ENCODE measurements around the gene DGLUCY. TPM values are rescaled to one million over a fixed set of nuclear protein-coding genes. Genes with fewer than 3 reads are reported as not detected.
A peak's percentile ranks its signal among the peaks of the same experiment; 100 is the strongest.
"Not testable (repeated sequence)": the region's sequence is repeated elsewhere in the genome, so short reads cannot be mapped to it uniquely, and the experiment has no call there.

DGLUCY gene
- polyA plus RNA-seq, 1 donor: 78.4 TPM

GRCh38 chr14:91149462-91149861, 35.6 kb downstream of the DGLUCY start:
- H3K4me3 ChIP-seq (ENCODE audit: low read length): no peak overlapping the region
- peaks cover 4% of the 10 kb centered on the region for H3K4me1 ChIP-seq (ENCODE audit: control insufficient read depth, insufficient read depth, low read length)
- no CpG with 5 or more reads among the region's 6 CpGs for WGBS (ENCODE audit: insufficient coverage, low lambda C conversion rate)
- H3K27me3 ChIP-seq (ENCODE audit: control insufficient read depth, insufficient read depth, low read length): no peaks in the 10 kb centered on the region
- H3K9me3 ChIP-seq (ENCODE audit: control insufficient read depth, low read depth, low read length): no peaks in the 10 kb centered on the region
- peak in 1 of 2 donors; percentile 42 for DNase-seq
- no peak overlapping the region for H3K27ac ChIP-seq (ENCODE audit: low read length)
- H3K36me3 ChIP-seq (ENCODE audit: control insufficient read depth, insufficient read depth, low read length): peaks cover 37% of the 10 kb centered on the region

GRCh38 chr14:91152499-91152898, 38.6 kb downstream of the DGLUCY start:
- Histone ChIP-seq H3K9me3 (ENCODE audit: control insufficient read depth, low read depth, low read length) (no peaks in the 10 kb centered on the region), H3K36me3 (ENCODE audit: control insufficient read depth, insufficient read depth, low read length) (peaks cover 11% of the 10 kb centered on the region), H3K4me1 (ENCODE audit: control insufficient read depth, insufficient read depth, low read length) (peaks cover 28% of the 10 kb centered on the region), H3K27me3 (ENCODE audit: control insufficient read depth, insufficient read depth, low read length) (no peaks in the 10 kb centered on the region), H3K27ac (ENCODE audit: low read length) (no peak overlapping the region), H3K4me3 (ENCODE audit: low read length) (no peak overlapping the region)
- WGBS (ENCODE audit: insufficient coverage, low lambda C conversion rate): no CpG with 5 or more reads among the region's 2 CpGs
- DNase-seq: no peak

GRCh38 chr14:91153360-91153759, 39.5 kb downstream of the DGLUCY start:
- Histone ChIP-seq H3K27me3 (ENCODE audit: control insufficient read depth, insufficient read depth, low read length) (no peaks in the 10 kb centered on the region), H3K27ac (ENCODE audit: low read length) (no peak overlapping the region), H3K4me3 (ENCODE audit: low read length) (no peak overlapping the region), H3K9me3 (ENCODE audit: control insufficient read depth, low read depth, low read length) (no peaks in the 10 kb centered on the region), H3K4me1 (ENCODE audit: control insufficient read depth, insufficient read depth, low read length) (peaks cover 36% of the 10 kb centered on the region), H3K36me3 (ENCODE audit: control insufficient read depth, insufficient read depth, low read length) (peaks cover 15% of the 10 kb centered on the region)
- no CpG with 5 or more reads among the region's 9 CpGs for WGBS (ENCODE audit: insufficient coverage, low lambda C conversion rate)
- peak in 1 of 2 donors; percentile 16 for DNase-seq

- H3K27me3 ChIP-seq (ENCODE audit: control insufficient read depth, insufficient read depth, low read length): no peaks in the 10 kb centered on the region
- peaks cover 36% of the 10 kb centered on the region for H3K4me1 ChIP-seq (ENCODE audit: control insufficient read depth, insufficient read depth, low read length)
- H3K27ac ChIP-seq (ENCODE audit: low read length): peak overlapping the region; percentile 80
- no peak overlapping the region for H3K4me3 ChIP-seq (ENCODE audit: low read length)
- H3K9me3 ChIP-seq (ENCODE audit: control insufficient read depth, low read depth, low read length): no peaks in the 10 kb centered on the region
- no CpG with 5 or more reads among the region's 16 CpGs for WGBS (ENCODE audit: insufficient coverage, low lambda C conversion rate)
- peaks cover 28% of the 10 kb centered on the region for H3K36me3 ChIP-seq (ENCODE audit: control insufficient read depth, insufficient read depth, low read length)
- DNase-seq: peak; percentile 78 to 92
Measured at GRCh38 chr14:91154851-91155625, 41.2 kb downstream of the DGLUCY start.

GRCh38 chr14:91155626-91156089, 41.8 kb downstream of the DGLUCY start:
- Histone ChIP-seq H3K36me3 (ENCODE audit: control insufficient read depth, insufficient read depth, low read length) (peaks cover 34% of the 10 kb centered on the region), H3K9me3 (ENCODE audit: control insufficient read depth, low read depth, low read length) (no peaks in the 10 kb centered on the region), H3K4me1 (ENCODE audit: control insufficient read depth, insufficient read depth, low read length) (peaks cover 36% of the 10 kb centered on the region), H3K27me3 (ENCODE audit: control insufficient read depth, insufficient read depth, low read length) (no peaks in the 10 kb centered on the region), H3K4me3 (ENCODE audit: low read length) (no peak overlapping the region), H3K27ac (ENCODE audit: low read length) (peak overlapping the region; percentile 80)
- no peak for DNase-seq
- WGBS (ENCODE audit: insufficient coverage, low lambda C conversion rate): no CpG with 5 or more reads among the region's 4 CpGs

GRCh38 chr14:91156142-91156666, 42.3 kb downstream of the DGLUCY start:
- not testable (repeated sequence) for H3K27me3 ChIP-seq (ENCODE audit: control insufficient read depth, insufficient read depth, low read length); H3K9me3 ChIP-seq (ENCODE audit: control insufficient read depth, low read depth, low read length); DNase-seq; H3K4me3 ChIP-seq (ENCODE audit: low read length); H3K27ac ChIP-seq (ENCODE audit: low read length)
- peaks cover 36% of the 10 kb centered on the region for H3K4me1 ChIP-seq (ENCODE audit: control insufficient read depth, insufficient read depth, low read length)
- peaks cover 39% of the 10 kb centered on the region for H3K36me3 ChIP-seq (ENCODE audit: control insufficient read depth, insufficient read depth, low read length)
- no CpG with 5 or more reads among the region's 9 CpGs for WGBS (ENCODE audit: insufficient coverage, low lambda C conversion rate)

GRCh38 chr14:91156877-91157276, 43.0 kb downstream of the DGLUCY start:
- H3K4me3 ChIP-seq (ENCODE audit: low read length); H3K27ac ChIP-seq (ENCODE audit: low read length); H3K27me3 ChIP-seq (ENCODE audit: control insufficient read depth, insufficient read depth, low read length); DNase-seq; H3K9me3 ChIP-seq (ENCODE audit: control insufficient read depth, low read depth, low read length): not testable (repeated sequence)
- peaks cover 36% of the 10 kb centered on the region for H3K4me1 ChIP-seq (ENCODE audit: control insufficient read depth, insufficient read depth, low read length)
- peaks cover 46% of the 10 kb centered on the region for H3K36me3 ChIP-seq (ENCODE audit: control insufficient read depth, insufficient read depth, low read length)

- WGBS (ENCODE audit: insufficient coverage, low lambda C conversion rate): no CpG with 5 or more reads among the region's 2 CpGs
- Histone ChIP-seq H3K36me3 (ENCODE audit: control insufficient read depth, insufficient read depth, low read length) (peaks cover 57% of the 10 kb centered on the region), H3K4me1 (ENCODE audit: control insufficient read depth, insufficient read depth, low read length) (peaks cover 36% of the 10 kb centered on the region), H3K9me3 (ENCODE audit: control insufficient read depth, low read depth, low read length) (no peaks in the 10 kb centered on the region), H3K4me3 (ENCODE audit: low read length) (no peak overlapping the region), H3K27ac (ENCODE audit: low read length) (no peak overlapping the region), H3K27me3 (ENCODE audit: control insufficient read depth, insufficient read depth, low read length) (no peaks in the 10 kb centered on the region)
- DNase-seq: no peak
Measured at GRCh38 chr14:91158091-91158790, 44.4 kb downstream of the DGLUCY start.

- DNase-seq: no peak
- Histone ChIP-seq H3K27me3 (ENCODE audit: control insufficient read depth, insufficient read depth, low read length) (no peaks in the 10 kb centered on the region), H3K36me3 (ENCODE audit: control insufficient read depth, insufficient read depth, low read length) (peaks cover 59% of the 10 kb centered on the region), H3K4me1 (ENCODE audit: control insufficient read depth, insufficient read depth, low read length) (peaks cover 35% of the 10 kb centered on the region), H3K9me3 (ENCODE audit: control insufficient read depth, low read depth, low read length) (no peaks in the 10 kb centered on the region), H3K4me3 (ENCODE audit: low read length) (no peak overlapping the region), H3K27ac (ENCODE audit: low read length) (no peak overlapping the region)
- WGBS (ENCODE audit: insufficient coverage, low lambda C conversion rate): no CpG with 5 or more reads among the region's 6 CpGs
Measured at GRCh38 chr14:91159182-91159581, 45.3 kb downstream of the DGLUCY start.

GRCh38 chr14:91159906-91160305, 46.0 kb downstream of the DGLUCY start:
- no peak overlapping the region for H3K27ac ChIP-seq (ENCODE audit: low read length)
- peaks cover 65% of the 10 kb centered on the region for H3K36me3 ChIP-seq (ENCODE audit: control insufficient read depth, insufficient read depth, low read length)
- no CpG with 5 or more reads among the region's 6 CpGs for WGBS (ENCODE audit: insufficient coverage, low lambda C conversion rate)
- no peak overlapping the region for H3K4me3 ChIP-seq (ENCODE audit: low read length)
- no peaks in the 10 kb centered on the region for H3K27me3 ChIP-seq (ENCODE audit: control insufficient read depth, insufficient read depth, low read length)
- H3K9me3 ChIP-seq (ENCODE audit: control insufficient read depth, low read depth, low read length): no peaks in the 10 kb centered on the region
- no peak for DNase-seq
- H3K4me1 ChIP-seq (ENCODE audit: control insufficient read depth, insufficient read depth, low read length): peaks cover 27% of the 10 kb centered on the region
